Measurements from ENCODE around the gene EXOC3L4.

GRCh38 chr14:103070971-103071542 is 23.5 kb upstream of the EXOC3L4 start:
- TF ChIP-seq CTCF (IDR thresholded peaks at IDR 0.05; ENCODE audit: low read depth, low read length) (no peak), MYC (IDR thresholded peaks at IDR 0.05; ENCODE audit: low read depth, low read length) (no peak)
